HUES6 (cell line): Measurements from ENCODE around the gene ZFAND3.

Experiments
- H3K27ac ChIP-seq: 2 replicates; pipeline ENCODE4 v1.7.0; 2013; ENCODE audit warnings: low read depth, mild to moderate bottlenecking, low read length, inconsistent platforms
- H3K27me3 ChIP-seq: 2 replicates; pipeline ENCODE4 v1.6.1; 2013; ENCODE audit warnings: low read length; ENCODE audit not compliant: control insufficient read depth, insufficient read depth
- H3K36me3 ChIP-seq: 2 replicates; pipeline ENCODE4 v1.6.1; 2013; ENCODE audit warnings: low read length; ENCODE audit not compliant: control insufficient read depth, insufficient read depth
- H3K4me1 ChIP-seq: 2 replicates; pipeline ENCODE4 v1.6.1; 2013; ENCODE audit warnings: low read length; ENCODE audit not compliant: control insufficient read depth, insufficient read depth
- H3K4me3 ChIP-seq: 2 replicates; pipeline ENCODE4 v1.5.1; 2013; ENCODE audit warnings: low read depth, low read length
- H3K9ac ChIP-seq: one replicate; pipeline ENCODE4 v1.6.1; 2013; ENCODE audit warnings: mild to moderate bottlenecking, low read length
- H3K9me3 ChIP-seq: 2 replicates; pipeline ENCODE4 v1.6.1; 2013; ENCODE audit warnings: low read depth, low read length; ENCODE audit not compliant: control insufficient read depth, insufficient read depth

The ZFAND3 gene

DNA sequence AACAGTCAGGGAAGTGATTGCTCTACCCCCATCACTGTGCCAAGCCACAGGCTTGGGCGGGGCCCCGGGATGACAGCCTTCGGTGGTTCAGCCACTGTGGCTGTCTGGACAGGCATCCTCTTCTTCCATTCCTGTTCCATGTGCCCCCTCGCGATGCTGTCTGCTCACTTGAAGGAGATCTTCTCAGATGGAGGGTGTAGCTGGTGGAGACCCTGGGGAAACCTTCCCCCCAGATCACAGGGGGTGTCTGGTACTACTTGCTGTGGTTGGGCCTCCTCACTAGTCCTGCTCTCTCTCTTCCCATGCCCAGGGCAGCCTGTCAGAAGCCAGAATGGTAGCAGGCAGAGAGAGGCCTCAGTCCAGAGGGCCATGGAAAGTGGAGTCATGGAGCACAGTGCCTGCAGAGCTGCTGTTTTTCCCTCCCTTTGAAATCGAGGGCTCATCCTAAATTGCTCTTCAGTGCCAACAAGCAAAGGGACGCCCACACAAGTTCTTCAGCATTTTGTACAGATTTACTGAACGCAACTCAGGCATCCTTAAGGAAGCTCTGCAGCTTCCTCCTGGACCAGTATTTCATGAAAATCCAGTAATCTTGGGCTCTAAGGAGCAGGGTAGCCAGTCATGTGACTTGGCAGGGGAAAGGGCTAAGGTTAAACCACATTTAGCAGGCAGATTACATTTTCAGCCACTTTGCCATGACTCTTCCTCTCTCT, 326.6 kb downstream of the ZFAND3 start:
- Histone ChIP-seq H3K36me3 (no peaks in the 10 kb centered on the region), H3K27ac (no peak overlapping the region), H3K9ac (no peak overlapping the region), H3K27me3 (no peaks in the 10 kb centered on the region), H3K4me1 (peaks cover 21% of the 10 kb centered on the region), H3K4me3 (no peak overlapping the region), H3K9me3 (no peaks in the 10 kb centered on the region)

DNA sequence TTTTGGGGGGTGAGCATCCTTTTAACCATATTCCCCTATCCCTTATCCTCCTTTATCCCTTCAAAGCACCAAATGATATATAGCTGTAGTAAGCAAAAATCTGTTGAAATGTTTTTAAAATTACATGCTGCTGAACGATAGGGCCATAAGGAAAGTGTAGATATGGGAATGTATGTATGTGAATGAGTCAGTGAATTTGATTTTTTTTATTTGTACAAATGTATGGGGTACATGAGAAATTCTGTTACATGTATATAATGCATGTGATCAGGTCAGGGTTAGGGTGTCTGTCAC, 327.2 kb downstream of the ZFAND3 start:
- H3K9me3 ChIP-seq = no peaks in the 10 kb centered on the region
- no peak overlapping the region for H3K9ac ChIP-seq
- H3K27me3 ChIP-seq = no peaks in the 10 kb centered on the region
- no peak overlapping the region for H3K27ac ChIP-seq
- no peak overlapping the region for H3K4me3 ChIP-seq
- H3K4me1 ChIP-seq = peaks cover 21% of the 10 kb centered on the region
- no peaks in the 10 kb centered on the region for H3K36me3 ChIP-seq

DNA sequence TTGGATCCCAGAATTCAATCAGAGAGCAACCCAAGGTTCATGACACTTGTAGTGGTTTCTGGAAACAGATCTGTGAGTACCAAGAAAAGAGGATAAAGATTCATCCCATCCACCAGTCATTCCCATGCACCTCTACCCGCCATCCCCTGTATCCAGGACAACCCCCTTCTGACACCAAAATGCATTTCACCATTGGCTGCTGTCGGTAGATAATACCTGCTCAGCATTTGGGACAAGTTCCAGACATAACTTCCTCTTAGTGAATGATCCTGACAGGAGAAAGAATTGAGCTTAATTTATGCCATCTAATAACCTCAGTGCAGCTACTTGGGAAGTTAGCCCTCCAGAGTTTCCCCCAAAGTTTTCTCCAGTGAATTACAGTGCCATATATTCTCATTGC, 329.1 kb downstream of the ZFAND3 start:
- H3K4me3 ChIP-seq = no peak overlapping the region
- no peaks in the 10 kb centered on the region for H3K9me3 ChIP-seq
- H3K27ac ChIP-seq = no peak overlapping the region
- peaks cover 21% of the 10 kb centered on the region for H3K4me1 ChIP-seq
- no peak overlapping the region for H3K9ac ChIP-seq
- no peaks in the 10 kb centered on the region for H3K36me3 ChIP-seq
- no peaks in the 10 kb centered on the region for H3K27me3 ChIP-seq

DNA sequence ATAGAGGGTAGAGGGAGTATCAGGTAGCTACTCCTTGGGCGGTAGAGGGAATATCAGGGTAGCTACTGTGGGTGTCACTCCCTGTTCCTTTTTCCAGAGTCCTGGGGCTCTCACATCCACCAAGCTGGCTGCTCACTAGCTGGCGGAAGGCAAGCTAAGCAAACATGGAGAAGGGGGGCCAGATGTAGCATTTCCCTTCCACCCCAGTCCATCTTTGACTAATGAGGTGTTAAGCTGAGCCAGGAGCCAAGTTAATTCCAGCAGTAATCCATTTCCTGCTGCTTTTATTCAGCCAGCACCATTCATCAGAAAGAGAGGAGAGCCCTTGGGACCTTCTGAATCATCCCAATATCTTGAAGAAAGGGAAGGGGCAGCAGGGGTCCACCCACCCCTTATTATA, 330.0 kb downstream of the ZFAND3 start:
- Histone ChIP-seq H3K36me3 (no peaks in the 10 kb centered on the region), H3K27ac (no peak overlapping the region), H3K9ac (no peak overlapping the region), H3K4me1 (peaks cover 17% of the 10 kb centered on the region), H3K9me3 (no peaks in the 10 kb centered on the region), H3K27me3 (no peaks in the 10 kb centered on the region), H3K4me3 (no peak overlapping the region)

DNA sequence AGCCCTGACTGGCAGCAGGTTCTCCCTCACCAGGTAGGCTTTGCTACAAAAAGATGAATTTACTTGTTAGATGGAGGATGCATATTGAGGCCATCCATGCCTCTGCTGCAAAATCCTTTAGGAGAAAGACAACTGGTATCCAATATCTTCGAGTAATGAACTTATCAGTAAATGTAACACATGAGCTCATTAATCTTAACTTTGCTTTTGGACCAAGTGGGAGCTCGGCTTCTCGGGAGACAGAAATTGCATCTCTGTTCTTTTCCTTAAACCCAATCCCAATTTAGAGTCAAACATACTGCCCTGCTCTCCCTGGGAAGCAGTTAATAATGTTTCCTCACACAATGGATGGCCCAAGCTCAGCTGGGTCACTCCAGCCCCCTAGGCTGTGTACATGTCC, 330.5 kb downstream of the ZFAND3 start:
- H3K36me3 ChIP-seq = no peaks in the 10 kb centered on the region
- H3K27ac ChIP-seq = no peak overlapping the region
- peaks cover 12% of the 10 kb centered on the region for H3K4me1 ChIP-seq
- no peaks in the 10 kb centered on the region for H3K9me3 ChIP-seq
- H3K27me3 ChIP-seq = no peaks in the 10 kb centered on the region
- H3K9ac ChIP-seq = no peak overlapping the region
- H3K4me3 ChIP-seq = no peak overlapping the region

DNA sequence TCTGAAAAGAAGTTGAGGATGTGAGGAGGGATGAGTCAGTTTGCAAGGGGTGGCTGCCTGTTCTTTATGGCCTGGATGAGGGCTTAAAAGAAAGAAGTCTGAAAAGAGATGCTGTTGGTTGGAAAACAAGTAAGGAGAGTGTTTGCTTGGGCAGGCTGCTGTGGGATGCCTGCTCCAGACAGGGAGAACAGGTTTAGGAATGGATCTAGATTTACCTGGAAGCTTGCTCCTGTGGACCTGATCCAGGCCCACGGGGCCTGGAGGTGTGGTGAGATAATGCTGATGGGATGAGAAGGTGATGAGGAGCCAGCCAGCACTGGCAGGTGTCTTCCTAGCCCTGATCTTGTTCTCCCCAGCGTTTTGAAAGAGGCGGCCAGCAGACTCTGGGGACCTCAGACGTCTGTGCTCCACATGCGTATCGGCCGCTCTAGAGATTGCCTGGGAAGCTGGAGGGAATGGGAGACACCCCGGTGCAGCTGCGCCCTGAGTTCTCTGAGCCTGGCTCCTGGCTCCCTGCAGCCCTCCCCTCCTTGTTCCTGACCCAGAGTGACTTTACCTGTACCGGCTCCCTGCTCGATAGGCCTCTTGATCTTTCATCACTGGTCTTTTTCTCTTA, 331.3 kb downstream of the ZFAND3 start:
- peaks cover 11% of the 10 kb centered on the region; the same call in 1 of the 2 replicates for H3K4me1 ChIP-seq
- no peaks in the 10 kb centered on the region for H3K36me3 ChIP-seq
- no peaks in the 10 kb centered on the region for H3K9me3 ChIP-seq

DNA sequence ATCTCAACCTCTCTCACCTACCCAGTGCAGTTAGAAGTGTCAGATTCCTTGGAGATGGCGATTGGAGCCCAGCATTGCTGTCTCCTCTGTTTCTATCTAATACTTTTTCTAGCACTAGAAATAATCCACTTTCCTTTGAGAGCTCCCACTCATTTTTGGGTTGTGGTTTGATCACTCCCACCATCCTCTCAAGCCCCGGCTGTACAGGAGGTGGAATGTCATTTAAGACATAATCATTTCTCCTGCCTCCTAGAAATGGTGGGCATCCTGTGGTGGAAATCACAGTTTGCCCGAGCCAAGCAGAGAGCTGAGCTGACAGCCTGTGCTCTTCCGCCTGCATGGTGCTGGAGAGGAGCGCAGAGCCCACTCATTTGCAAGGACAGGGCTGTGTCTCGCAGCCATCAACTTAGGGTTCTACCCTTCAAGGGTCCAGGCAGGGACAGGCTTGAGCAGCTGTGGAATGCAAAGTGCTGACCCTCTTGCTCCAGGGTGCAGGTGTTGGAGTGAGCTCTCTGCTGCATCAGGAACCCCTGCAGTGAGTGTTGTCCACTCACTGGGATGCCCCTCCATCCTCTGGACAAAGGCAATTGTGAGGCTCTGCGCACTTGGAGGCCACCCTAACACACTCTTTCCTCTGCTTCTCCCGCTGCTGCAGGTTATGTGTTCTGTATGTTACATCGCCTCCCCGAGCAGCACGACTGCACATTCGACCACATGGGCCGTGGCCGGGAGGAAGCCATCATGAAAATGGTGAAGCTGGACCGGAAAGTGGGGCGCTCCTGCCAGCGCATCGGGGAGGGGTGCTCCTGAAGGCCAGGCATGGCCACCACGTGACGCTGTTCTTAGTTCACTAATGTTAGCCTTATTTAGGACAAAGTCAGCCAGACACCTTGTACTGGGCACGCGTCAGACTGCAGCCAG, 332.3 kb downstream of the ZFAND3 start:
- Histone ChIP-seq H3K9me3 (no peaks in the 10 kb centered on the region), H3K36me3 (no peaks in the 10 kb centered on the region), H3K4me1 (peaks cover 11% of the 10 kb centered on the region; the same call in 1 of the 2 replicates), H3K9ac (no peak overlapping the region), H3K27me3 (no peaks in the 10 kb centered on the region), H3K27ac (no peak overlapping the region), H3K4me3 (no peak overlapping the region)

More for the DNA sequence above, 331.3 kb downstream of the ZFAND3 start:
- H3K4me3 ChIP-seq = no peak overlapping the region
- H3K9ac ChIP-seq = no peak overlapping the region
- no peak overlapping the region for H3K27ac ChIP-seq
- H3K27me3 ChIP-seq = no peaks in the 10 kb centered on the region

DNA sequence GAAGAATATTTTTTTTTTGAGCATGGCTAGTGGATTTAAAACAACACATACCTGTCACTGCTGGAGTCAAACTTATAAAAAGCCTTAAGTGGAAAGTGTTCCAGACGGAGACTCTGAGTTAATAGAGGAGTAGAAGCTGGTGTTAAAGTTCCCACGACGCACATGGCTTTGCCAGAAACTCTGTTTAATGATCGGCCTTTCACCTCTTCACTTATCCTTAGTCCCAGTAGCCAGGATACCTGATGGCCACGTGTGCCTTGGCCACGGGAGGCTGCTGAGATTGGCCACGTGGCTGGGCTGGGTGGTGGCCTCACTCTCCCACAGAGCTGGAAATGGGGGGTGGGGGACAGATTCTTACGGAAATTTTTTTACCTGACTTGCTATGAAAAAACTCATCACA, 333.1 kb downstream of the ZFAND3 start:
- H3K4me1 ChIP-seq = peaks cover 11% of the 10 kb centered on the region; the same call in 1 of the 2 replicates
- H3K27ac ChIP-seq = no peak overlapping the region
- no peaks in the 10 kb centered on the region for H3K36me3 ChIP-seq
- H3K9ac ChIP-seq = no peak overlapping the region
- no peaks in the 10 kb centered on the region for H3K9me3 ChIP-seq
- H3K27me3 ChIP-seq = no peaks in the 10 kb centered on the region
- H3K4me3 ChIP-seq = no peak overlapping the region

DNA sequence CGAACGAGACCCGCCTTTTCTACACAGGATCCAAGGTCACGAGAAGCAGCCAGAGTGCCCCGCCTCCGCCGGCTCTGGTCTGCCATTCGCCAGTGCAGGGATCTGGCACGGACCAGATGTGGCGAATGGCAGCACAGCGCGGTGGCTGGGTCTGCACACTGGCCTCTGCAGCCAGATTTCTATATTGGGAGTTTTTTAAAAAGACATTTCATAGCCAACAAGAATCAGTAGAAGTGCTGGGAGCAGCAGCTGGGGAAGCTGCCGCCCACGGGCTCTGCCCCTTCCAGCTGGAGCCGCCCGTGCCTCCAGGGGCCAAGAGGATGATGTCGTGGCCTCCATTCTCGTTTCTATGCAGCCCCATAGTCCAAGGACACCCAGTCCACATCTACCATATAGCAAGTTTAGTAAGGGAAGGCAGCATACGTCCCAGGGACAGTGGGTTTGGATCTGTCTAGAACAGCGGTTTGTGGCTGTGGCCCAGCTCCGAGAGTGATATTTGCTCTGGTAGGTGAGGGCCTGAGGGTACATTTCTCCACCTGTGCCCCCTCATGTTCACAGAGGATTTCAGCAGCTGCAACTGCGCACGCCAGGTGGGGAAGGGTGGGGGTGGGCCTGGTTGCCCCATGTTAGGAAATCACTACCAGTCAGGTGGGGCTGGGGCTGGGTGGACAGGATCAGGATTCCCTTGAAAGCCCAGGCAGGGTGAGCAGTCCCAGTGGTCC, 333.7 kb downstream of the ZFAND3 start:
- Histone ChIP-seq H3K9me3 (no peaks in the 10 kb centered on the region), H3K9ac (no peak overlapping the region), H3K36me3 (no peaks in the 10 kb centered on the region), H3K27ac (no peak overlapping the region), H3K4me1 (peaks cover 11% of the 10 kb centered on the region; the same call in 1 of the 2 replicates), H3K27me3 (no peaks in the 10 kb centered on the region), H3K4me3 (no peak overlapping the region)

DNA sequence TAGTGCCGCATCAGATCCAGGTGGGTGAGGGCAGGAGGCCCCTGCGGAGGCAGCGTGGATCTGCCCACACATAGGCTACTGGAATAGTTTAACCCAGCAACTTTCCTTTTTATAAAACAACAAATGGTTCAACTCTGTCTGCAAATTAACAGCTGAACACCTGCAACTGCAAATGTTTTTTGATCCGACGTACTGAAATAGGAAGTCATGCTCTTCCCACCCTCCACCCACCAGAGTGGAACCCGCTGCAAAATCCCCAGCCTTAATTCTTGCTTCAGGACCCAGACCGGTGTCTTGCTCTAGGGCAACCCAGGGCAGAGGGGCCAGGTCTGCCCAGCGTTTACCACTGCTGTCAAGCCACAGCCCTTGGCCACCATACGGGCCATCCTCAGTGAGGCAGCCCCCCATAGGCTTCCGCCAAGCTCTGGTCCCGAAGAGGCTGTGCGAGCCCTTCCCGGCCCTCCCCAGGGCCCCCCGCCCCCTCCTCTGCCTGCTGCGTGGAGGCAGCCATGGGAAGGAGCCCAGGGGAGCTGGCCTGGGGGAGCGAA, 334.3 kb downstream of the ZFAND3 start:
- Histone ChIP-seq H3K9ac (no peak overlapping the region), H3K4me1 (peaks cover 7% of the 10 kb centered on the region; the same call in 1 of the 2 replicates), H3K9me3 (no peaks in the 10 kb centered on the region), H3K36me3 (no peaks in the 10 kb centered on the region), H3K4me3 (no peak overlapping the region), H3K27me3 (no peaks in the 10 kb centered on the region), H3K27ac (no peak overlapping the region)
